K562 (cell line): Measurements from ENCODE around the gene SLC9C2. TPM values are rescaled to one million over a fixed set of nuclear protein-coding genes. Genes with fewer than 3 reads are reported as not detected.

Experiments
- ARID2 ChIP-seq: fragments of 450-650 bp; IDR thresholded peaks from 2 replicates; pipeline ENCODE4 v1.6.1; 2017; ENCODE audit warnings: antibody characterized with exemption, mild to moderate bottlenecking
- ATF7 ChIP-seq: fragments of 450-650 bp; IDR thresholded peaks from 2 replicates; pipeline ENCODE4 v1.7.1; 2014; ENCODE audit warnings: mild to moderate bottlenecking, moderate library complexity
- BHLHE40 ChIP-seq: IDR thresholded peaks from 2 replicates; pipeline ENCODE4 v1.6.1; 2011; ENCODE audit warnings: low read length, improper control_type of control experiment
- C11orf30 ChIP-seq: fragments of 450-650 bp; IDR thresholded peaks from 2 replicates; pipeline ENCODE4 v1.6.1; 2016; ENCODE audit warnings: low read depth, mild to moderate bottlenecking
- EP400 ChIP-seq: fragments of 450-650 bp; IDR thresholded peaks from 2 replicates; pipeline ENCODE4 v1.6.1; 2017; ENCODE audit warnings: antibody characterized with exemption, mild to moderate bottlenecking, moderate library complexity
- HIVEP1 ChIP-seq: fragments of 250-450 bp; sonication (Bioruptor Pico); IDR thresholded peaks from 2 replicates; pipeline ENCODE4 v1.4.0; 2020; ENCODE audit warnings: mild to moderate bottlenecking
- IFI16 ChIP-seq: fragments of 250-450 bp; sonication (Bioruptor Pico); IDR thresholded peaks from 2 replicates; pipeline ENCODE4 v2.1.2; 2022; ENCODE audit warnings: mild to moderate bottlenecking, inconsistent platforms
- MCM2 ChIP-seq: fragments of 450-650 bp; IDR thresholded peaks from 2 replicates; pipeline ENCODE4 v1.6.1; 2017; ENCODE audit warnings: low read depth, mild to moderate bottlenecking
- NCOR1 ChIP-seq: fragments of 450-650 bp; IDR thresholded peaks from 2 replicates; pipeline ENCODE4 v1.6.1; 2016; ENCODE audit warnings: mild to moderate bottlenecking, moderate library complexity
- NR2C1 ChIP-seq, 2 experiments: fragments of 450-650 bp; IDR thresholded peaks; 2 replicates each; pipeline ENCODE4 v1.6.1; 2017; ENCODE audit warnings: mild to moderate bottlenecking in 2 of 2, antibody characterized with exemption in 1 of 2, inconsistent platforms in 1 of 2, missing compliant biosample characterization in 1 of 2, missing genetic modification characterization in 1 of 2
- RAD21 ChIP-seq, 2 experiments: fragments of 250-450 bp in 1 of 2; fragments of 450-650 bp in 1 of 2; sonication (Bioruptor Pico) in 1 of 2; formaldehyde crosslinking in 1 of 2; IDR thresholded peaks in 1 of 2; conservative IDR thresholded peaks in 1 of 2; 2 replicates each; pipeline versions ENCODE4 v1.4.0 to v1.8.0; 2020 to 2022; ENCODE audit warnings: mild to moderate bottlenecking in 2 of 2, moderate library complexity in 1 of 2
- RBM22 ChIP-seq: fragments of 200-400 bp; formaldehyde crosslinking; IDR thresholded peaks from 2 replicates; pipeline ENCODE4 v1.6.1; 2018; ENCODE audit warnings: low read length, low read depth; ENCODE audit not compliant: poor library complexity, severe bottlenecking
- RFX5 ChIP-seq: IDR thresholded peaks from 2 replicates; pipeline ENCODE4 v1.6.1; 2011; ENCODE audit warnings: low read depth, mild to moderate bottlenecking, improper control_type of control experiment, low read length
- SMARCC2 ChIP-seq: fragments of 450-650 bp; IDR thresholded peaks from 2 replicates; pipeline ENCODE4 v1.6.1; 2017; ENCODE audit warnings: antibody characterized with exemption, moderate library complexity, mild to moderate bottlenecking, low read depth
- SMC3 ChIP-seq: conservative IDR thresholded peaks from 2 replicates; pipeline ENCODE4 v1.6.1; 2011; ENCODE audit warnings: low read depth, low read length, improper control_type of control experiment; ENCODE audit not compliant: insufficient read depth
- ZC3H4 ChIP-seq: sonication (generic); formaldehyde crosslinking; IDR thresholded peaks from 2 replicates; pipeline ENCODE4 v1.9.0; 2021; ENCODE audit warnings: missing genetic modification reagents, borderline replicate concordance
- ZFP36 ChIP-seq: fragments of 150-350 bp; IDR thresholded peaks from 2 replicates; pipeline ENCODE4 v1.6.1; 2018; ENCODE audit warnings: low read length, low read depth; ENCODE audit not compliant: partially characterized antibody
- ZNF197 ChIP-seq: fragments of 200-800 bp; sonication (Bioruptor generic); IDR thresholded peaks from 2 replicates; pipeline ENCODE4 v1.6.1; 2016; ENCODE audit warnings: low read depth, missing genetic modification characterization, missing compliant biosample characterization
- ZNF253 ChIP-seq: fragments of 250-450 bp; sonication (Bioruptor Pico); conservative IDR thresholded peaks from 2 replicates; pipeline ENCODE4 v1.6.1; 2021; ENCODE audit warnings: mild to moderate bottlenecking
- polyA plus RNA-seq, 8 experiments: library from polyadenylated mRNA; depleted of rRNA in 4 of 8; stranded (reverse) in 5 of 8; unstranded in 3 of 8; fragments of >200 nt; fragmentation: Nextera tagmentation in 2 of 8; fragmentation: Illumina TruSeq in 1 of 8; extraction: Ambion mirVana in 2 of 8; extraction: Trizol in 1 of 8; gene quantifications; 2 replicates each; pipeline versions ENCODE4 v1.2.1 to v1.2.3, GENCODE V29; 2011 to 2014; ENCODE audit warnings: inconsistent platforms in 1 of 8, missing spikeins in 1 of 8
- total RNA-seq, 7 experiments: library from RNA; depleted of rRNA in 6 of 7; stranded (reverse); fragments of >200 nt in 6 of 7; fragmentation: Illumina TruSeq in 2 of 7; extraction: Trizol in 2 of 7; gene quantifications; 2 replicates each; pipeline versions ENCODE4 v1.2.1 to v1.2.3, GENCODE V29; 2011 to 2021; ENCODE audit warnings: low replicate concordance in 1 of 7
- TF ChIP-seq, protein P1 (sequence below), 2 experiments: fragments of 450-650 bp; formaldehyde crosslinking in 1 of 2; IDR thresholded peaks; 2 replicates each; pipeline versions ENCODE4 v1.4.0 to v1.6.1; 2014 to 2020; ENCODE audit warnings: mild to moderate bottlenecking in 2 of 2, borderline replicate concordance in 1 of 2, low read depth in 1 of 2
- TF ChIP-seq, protein P2 (sequence below): fragments of 250-450 bp; sonication (Bioruptor Pico); IDR thresholded peaks from 2 replicates; pipeline ENCODE4 v1.4.0; 2020

Gene SLC9C2
- total and polyA plus RNA-seq, 9 of the 15 experiments (the other 6 are each of a cell fraction or from before 2014, with no cell fraction given): 0.11 to 0.22 (median 0.15) TPM; not detected in 5

GRCh38 chr1:173603056-173603591 is at the start of gene SLC9C2 (continued):
- TF ChIP-seq RAD21 (CRISPR knock-in tag; conservative IDR thresholded peaks at IDR 0.05 in 1 of 2, IDR thresholded peaks at IDR 0.05 in 1 of 2) (0 out of 4 replicates have a peak, but pooled peaks of 1 of the 2 experiments have one; percentile 10), NR2C1 (IDR thresholded peaks at IDR 0.05) (0 out of 2 replicates have a peak, but pooled peaks have one; percentile 17), NR2C1 (tag; IDR thresholded peaks at IDR 0.05) (no peak), BHLHE40 (no peak), IFI16 (CRISPR knock-in tag) (no peak), NCOR1 (0 out of 2 replicates have a peak, but pooled peaks have one; percentile 13), EP400 (peak; percentile 35; the same call in 1 of the 2 replicates), SMC3 (no peak), RBM22 (no peak), SMARCC2 (no peak), ARID2 (no peak), ZNF197 (CRISPR knock-in tag) (no peak), MCM2 (no peak), RFX5 (no peak), ZC3H4 (CRISPR knock-in tag) (no peak), C11orf30 (peak; percentile 96), ZNF253 (CRISPR knock-in tag) (no peak), ZFP36 (no peak), ATF7 (peak; percentile 88), HIVEP1 (CRISPR knock-in tag) (no peak)
- TF ChIP-seq, protein P1, sequence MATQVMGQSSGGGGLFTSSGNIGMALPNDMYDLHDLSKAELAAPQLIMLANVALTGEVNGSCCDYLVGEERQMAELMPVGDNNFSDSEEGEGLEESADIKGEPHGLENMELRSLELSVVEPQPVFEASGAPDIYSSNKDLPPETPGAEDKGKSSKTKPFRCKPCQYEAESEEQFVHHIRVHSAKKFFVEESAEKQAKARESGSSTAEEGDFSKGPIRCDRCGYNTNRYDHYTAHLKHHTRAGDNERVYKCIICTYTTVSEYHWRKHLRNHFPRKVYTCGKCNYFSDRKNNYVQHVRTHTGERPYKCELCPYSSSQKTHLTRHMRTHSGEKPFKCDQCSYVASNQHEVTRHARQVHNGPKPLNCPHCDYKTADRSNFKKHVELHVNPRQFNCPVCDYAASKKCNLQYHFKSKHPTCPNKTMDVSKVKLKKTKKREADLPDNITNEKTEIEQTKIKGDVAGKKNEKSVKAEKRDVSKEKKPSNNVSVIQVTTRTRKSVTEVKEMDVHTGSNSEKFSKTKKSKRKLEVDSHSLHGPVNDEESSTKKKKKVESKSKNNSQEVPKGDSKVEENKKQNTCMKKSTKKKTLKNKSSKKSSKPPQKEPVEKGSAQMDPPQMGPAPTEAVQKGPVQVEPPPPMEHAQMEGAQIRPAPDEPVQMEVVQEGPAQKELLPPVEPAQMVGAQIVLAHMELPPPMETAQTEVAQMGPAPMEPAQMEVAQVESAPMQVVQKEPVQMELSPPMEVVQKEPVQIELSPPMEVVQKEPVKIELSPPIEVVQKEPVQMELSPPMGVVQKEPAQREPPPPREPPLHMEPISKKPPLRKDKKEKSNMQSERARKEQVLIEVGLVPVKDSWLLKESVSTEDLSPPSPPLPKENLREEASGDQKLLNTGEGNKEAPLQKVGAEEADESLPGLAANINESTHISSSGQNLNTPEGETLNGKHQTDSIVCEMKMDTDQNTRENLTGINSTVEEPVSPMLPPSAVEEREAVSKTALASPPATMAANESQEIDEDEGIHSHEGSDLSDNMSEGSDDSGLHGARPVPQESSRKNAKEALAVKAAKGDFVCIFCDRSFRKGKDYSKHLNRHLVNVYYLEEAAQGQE (IDR thresholded peaks at IDR 0.05; ENCODE audit: borderline replicate concordance): no peak
- TF ChIP-seq, protein P1 (CRISPR knock-in tag; IDR thresholded peaks at IDR 0.05; ENCODE audit: low read depth): no peak
- TF ChIP-seq, protein P2, sequence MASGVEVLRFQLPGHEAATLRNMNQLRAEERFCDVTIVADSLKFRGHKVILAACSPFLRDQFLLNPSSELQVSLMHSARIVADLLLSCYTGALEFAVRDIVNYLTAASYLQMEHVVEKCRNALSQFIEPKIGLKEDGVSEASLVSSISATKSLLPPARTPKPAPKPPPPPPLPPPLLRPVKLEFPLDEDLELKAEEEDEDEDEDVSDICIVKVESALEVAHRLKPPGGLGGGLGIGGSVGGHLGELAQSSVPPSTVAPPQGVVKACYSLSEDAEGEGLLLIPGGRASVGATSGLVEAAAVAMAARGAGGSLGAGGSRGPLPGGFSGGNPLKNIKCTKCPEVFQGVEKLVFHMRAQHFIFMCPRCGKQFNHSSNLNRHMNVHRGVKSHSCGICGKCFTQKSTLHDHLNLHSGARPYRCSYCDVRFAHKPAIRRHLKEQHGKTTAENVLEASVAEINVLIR (CRISPR knock-in tag): no peak
